ENCODE data around the gene COL6A2.
"Not testable (repeated sequence)": the region's sequence is repeated elsewhere in the genome, so short reads cannot be mapped to it uniquely, and the experiment has no call there.

COL6A2 gene

DNA sequence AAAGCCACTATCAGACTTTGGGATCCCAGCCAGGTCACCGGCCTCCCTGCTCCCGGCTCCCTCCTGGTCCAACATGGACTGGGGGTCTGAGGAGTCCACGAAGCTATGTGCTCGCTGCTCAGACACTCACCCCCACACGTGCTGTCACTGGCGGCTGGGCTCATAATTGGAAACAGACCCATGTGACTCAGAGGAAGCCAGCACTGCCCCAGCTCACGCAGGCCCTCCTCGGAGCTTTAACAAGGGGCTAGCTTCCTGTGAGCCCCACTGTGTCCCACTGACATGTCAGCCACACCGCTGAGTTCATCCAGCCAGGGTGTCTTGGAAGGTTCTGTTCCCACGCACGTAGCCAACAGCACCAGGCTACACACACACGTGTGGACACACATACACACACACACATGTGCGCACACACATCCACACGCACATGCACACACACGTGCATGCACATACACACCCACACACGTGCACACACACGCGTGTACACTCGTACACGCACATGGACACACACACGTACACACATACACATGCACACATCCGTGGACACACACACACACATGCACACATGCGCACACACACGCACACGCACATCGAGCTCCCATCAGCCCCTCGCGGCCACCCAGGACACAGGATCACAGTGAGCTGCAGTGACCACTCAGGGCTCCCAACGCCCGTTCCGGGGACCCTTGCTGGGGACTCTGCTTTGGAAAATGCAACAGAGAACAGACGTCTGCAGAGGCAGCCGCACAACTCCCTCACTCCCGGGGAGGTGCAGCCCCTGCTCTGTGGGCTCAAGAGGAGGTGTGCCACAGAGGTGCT, 18.4 kb upstream of the COL6A2 start:
- DNase-seq = no peak

DNA sequence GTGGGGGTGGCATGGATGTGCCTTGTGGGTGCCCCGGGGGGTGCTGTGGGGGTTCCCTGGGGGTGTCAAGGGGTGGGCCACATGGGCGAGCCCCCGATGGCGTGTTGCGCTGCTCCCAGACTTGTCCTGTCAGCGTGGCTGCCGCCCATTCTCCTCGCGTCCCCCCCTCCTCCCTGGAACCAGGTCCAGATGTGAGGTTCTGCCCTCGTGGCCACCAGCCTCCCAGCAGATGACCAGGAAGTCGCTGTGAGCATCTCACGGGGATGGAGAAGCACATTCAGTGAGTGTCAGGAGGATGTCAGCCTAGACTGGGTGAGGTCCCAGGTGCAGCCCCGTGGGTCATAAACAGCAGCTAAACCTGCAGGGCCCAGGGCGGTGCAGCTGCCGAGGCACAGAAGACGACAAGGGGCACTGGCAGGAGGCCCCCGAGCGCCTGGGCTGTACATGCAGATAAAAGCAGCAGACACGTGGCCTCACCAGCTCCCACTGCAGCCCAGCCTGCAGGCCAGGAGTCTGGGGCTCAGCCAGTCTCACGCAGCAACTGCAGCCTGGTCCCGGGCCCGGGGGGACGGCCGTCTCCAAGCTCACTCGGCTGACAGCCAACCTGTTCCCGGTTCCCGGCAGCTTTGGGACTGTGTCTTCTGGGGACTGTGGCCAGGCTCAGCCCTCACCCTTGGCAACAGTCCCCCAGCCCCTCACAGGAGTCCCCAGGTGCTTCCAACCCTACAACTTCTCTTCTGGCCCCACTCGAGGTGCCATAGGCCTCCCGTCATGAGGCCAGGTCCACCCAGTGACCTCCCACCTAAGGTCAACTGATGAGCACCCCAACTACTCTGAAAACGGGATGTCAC, 17.5 kb upstream of the COL6A2 start:
- no peak for DNase-seq

DNA sequence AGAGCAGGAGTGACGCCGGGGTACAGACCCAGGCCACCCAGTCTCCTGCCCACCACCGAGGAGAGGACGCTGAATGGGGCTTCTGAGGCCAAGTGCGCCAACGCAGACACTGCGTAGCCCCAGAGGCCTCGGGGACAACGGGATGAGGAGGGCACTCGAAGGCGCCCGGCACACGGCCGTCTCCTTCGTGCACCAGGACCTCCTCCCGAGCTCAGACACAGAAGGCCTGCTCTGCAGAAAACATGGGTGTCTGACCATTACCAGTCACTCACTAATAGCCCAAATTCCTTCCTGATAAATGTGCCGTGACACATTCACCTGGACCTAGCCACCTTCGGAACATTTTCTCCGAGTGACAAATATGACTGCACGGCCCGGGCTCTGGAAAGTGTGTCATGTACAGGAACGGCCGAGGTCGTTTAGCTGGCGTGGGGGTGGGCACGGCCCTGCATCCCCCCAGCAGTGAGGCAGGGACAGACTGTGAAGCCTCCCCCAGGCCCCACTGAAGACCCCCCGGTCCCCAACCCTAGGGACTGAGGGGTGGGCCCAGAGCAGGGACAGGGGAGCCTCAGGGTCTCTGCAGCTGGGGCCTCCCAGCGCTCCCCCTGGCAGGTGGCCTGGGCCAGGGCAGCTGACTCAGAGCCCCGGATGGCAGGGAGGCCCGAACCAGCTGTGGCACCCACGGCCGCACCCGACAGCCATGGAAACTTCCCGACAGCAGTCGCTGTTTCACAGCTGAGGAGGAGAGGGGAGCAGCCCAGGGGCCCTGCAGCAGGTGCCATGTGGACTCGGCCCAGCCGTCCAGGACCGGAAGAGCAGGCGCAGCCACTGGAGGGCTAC, 16.7 kb upstream of the COL6A2 start:
- no peak for DNase-seq

DNA sequence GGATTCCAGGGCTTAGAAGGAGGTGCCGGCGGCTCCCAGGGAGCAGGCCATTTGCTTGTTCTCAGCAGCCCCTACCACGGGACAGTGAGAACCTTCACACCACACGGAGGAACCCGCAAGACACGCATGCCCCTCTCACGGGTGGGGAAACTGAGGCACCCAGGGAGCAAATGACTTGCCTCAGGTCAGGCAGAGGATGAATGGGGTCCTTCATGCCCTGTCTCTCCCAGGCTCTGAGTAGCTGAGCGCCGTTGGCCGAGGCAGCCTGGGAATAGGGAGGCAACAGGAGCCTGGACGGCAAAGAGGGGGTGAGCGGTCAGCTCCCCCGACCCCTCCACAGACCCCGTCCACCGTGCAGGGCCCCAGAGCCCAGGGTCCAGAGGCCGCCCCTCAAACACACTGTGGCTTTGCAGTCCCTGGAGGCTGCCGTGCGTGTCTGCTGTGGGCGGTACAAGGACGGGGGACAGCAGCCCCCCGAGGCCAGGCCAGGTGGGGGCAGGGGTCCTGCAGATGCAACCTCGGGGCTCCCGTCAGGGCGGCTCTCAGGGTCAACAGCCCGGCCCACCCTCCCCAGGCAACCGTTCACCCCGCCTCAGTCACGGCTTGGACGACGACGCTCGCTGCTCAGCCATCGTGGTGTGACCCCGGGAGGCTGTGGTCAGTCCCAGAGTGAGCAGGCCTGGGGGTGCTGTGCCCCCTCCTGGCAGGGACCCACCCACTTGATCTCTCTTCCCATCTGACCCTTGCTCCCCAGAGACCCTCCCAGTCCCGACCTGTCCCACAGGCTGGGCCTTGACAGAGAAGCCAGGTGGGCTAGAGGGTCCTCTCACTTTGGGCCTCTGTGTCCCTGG, 15.8 kb upstream of the COL6A2 start:
- DNase-seq = no peak

DNA sequence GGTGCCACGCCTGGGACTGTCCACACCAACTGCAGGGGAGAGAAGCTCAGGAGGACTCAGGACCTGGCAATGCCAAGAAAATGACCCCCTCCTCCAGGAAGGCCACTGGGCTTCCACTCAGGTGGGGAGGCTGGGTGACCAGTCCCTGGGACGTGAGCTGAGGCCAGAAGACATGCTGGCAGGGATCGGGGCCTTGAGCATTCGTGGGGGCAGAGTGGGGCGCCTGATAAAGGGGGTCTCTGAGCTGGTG, 15.3 kb upstream of the COL6A2 start:
- no peak for DNase-seq

DNA sequence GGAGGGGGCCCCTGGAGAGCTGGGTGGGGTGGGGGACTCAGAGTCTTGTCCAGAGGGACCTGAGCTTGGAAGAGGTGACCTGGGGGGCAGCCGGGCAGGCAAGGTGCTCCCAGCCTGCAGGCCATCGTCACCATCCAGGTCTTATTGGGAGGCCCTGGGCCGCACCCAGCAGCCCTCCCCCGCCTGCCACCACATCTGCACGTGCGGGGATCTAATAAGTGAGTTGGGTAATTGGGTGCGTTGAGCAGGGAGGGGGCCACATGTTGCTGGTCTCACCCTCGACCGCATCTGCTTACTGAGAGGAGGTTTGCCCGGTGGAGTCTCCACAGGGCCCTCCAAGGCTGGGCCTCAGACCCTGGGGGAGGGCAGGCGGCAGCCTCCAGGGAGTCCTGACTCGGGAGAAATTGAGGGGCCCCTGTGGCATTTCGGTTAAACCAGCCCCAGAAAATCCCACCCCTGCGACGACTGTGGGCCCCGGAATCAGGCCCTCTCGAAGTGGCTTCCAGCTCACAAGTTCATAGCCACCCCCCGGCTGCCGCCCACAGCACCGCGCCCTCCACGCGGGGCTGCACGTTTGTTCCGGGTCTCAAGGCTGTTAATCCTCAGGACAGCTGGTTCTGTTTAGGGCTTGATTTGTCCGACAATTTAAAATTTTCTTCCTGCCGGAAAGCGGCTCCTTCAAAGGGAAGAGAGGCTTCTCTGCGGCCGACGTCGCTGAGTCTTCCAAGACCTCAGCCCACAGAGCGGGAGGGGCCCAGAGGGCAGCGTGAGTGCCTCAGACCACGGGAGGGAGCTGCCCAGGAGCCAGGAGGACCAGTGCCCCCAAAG, 14.7 kb upstream of the COL6A2 start:
- DNase-seq = no peak

DNA sequence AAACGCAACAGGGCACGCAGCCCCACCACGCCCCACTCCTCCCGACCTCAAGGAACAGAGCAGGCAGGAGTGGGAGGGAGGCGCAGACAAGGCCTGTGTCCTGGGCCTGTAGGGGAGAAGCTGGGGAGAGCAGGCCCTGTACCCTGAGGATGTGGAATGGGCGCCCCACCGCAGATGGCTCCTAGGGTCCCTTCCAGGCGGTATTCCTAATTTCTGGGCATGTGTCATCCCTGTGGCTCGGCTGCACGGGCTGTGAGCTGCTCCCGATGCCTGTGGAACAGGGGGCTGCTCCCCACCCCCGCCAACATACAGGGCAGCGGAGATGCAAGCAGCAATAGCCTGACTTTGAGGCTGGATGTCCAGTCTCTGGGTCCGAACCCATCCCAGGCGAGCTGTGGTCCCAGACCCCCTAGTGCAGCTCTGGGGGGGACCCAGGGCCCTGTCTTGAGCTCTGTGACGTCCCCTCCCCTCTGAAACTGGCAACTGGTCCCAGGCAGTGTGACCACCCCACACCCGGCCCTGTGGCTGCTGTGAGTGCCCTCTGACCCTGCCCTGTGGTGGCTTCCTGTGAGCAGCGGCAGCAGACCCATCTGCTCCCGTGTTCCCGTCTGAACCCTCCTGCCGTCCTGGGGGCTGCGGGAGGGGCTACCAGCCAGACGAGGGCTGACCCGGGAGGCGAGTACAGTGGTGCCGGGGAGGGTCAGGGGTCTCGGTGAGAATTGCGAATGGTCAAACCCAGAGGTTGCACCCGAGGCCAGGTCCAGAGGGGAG, 13.9 kb upstream of the COL6A2 start:
- DNase-seq = no peak

DNA sequence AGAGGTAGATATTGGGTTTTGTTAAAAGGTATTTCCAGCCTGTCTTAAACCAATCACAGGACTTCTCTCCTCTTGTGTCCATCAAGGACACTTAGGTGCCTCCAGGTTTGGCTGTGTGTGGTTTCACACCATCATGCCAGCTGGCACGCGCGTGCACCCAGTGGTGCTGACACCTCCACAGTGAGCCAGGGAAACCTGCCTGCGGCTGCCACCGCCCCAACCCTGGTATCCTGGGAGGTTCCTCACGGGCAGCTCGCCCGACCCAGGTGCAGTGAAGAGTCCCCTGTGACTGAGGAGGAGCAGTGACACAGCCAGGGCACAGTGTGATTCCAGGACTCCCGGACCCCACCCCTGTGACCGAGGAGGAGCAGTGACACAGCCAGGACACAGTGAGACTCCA, 13.2 kb upstream of the COL6A2 start:
- no peak for DNase-seq

DNA sequence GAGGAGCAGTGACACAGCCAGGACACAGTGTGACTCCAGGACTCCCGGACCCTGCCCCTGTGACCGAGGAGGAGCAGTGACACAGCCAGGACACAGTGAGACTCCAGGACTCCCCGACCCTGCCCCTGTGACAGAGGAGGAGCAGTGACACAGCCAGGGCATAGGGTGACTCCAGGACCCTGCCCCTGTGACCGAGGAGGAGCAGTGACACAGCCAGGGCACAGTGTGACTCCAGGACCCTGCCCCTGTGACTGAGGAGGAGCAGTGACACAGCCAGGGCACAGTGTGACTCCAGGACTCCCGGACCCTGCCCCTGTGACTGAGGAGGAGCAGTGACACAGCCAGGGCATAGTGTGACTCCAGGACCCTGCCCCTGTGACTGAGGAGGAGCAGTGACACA, 12.7 kb upstream of the COL6A2 start:
- DNase-seq = not testable (repeated sequence)

DNA sequence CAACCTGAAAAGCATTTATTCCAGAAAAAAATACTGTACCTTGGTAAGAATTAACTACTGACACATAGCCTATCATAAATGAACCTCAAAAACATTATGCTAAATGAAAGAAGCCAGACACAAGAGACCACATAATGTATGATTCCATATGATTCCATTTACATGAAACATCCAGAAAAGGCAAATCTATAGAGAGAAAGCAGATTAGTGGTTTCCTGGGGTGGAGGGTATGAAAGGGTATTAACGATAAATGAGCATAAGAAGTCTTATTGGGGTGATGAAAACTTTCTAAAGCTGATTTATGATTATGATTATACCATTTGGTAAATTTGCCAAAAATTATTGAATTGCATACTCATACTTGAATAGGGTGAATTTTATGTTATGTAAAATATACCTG, 10.3 kb upstream of the COL6A2 start:
- no peak for DNase-seq

DNA sequence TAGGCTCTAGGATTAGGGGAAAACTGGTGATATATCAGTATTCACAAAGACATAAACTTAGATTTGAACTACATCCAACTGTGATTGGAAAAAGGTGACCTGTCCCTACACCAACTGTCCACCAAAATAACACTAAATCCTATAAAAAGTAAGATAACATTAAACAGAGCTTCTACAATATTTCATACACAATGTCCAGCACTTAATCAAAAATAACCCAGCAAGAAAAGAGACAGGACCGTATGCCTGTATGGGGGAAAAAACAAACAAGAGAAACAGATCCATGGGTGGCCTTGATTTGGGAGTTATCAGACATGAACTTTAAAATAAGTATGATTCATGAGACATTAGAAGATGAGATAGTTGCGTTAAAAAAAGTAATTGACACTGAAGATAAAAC, 9.7 kb upstream of the COL6A2 start:
- no peak for DNase-seq

DNA sequence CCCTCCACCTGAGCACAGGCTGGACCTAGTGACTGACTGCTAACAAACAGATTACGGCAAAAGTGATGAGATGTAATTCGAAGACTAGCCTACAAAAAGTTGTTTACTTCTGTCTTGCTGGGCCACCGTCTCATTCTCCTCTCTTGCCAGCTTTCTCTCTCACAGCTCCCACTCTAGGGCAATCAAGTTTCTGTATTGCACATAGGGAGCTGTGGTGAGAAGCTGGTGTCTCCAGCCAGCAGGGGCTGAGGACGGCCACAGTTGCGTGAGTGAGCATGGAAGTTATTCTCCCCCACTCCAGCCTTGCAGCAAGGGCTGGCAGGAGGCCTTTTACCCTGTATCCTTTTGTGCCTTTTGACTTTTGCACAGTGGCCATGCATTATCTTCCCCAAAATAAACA, 8.6 kb upstream of the COL6A2 start:
- no peak for DNase-seq

DNA sequence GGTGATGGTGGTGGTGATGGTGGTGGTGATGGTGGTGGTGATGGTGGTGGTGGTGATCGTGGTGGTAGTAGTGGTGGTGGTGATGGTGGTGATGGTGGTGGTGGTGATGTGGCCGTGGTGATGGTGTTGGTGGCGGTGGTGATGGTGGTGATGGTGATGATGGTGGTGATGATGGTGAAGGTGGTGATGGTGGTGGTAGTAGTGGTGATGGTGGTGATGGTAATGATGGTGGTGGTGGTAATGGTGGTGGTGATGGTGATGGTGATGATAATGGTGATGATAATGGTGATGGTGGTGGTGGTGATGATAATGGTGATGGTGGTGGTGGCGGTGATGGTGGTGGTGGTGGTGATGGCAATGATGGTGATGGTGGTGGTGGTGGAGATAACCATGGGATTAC, 6.8 kb upstream of the COL6A2 start:
- DNase-seq = no peak

DNA sequence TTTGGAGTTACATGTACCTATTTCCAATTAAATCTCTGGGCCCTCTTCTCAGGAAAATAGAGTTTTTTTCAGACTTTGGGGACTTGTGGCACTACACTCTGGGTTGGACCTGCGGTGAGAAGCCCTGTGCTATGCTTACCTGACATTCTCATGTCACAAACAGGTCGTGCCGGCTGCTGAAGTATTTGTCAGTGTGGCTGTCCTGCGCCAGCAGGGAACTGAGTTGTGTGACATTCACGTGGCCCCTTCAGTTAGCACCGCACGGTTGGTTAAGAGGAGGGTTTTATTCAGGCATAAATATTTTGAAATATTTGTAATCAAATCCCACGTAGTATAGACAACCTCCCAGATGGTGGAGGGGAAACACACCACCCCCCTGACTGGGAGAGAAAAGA, 6.3 kb upstream of the COL6A2 start:
- no peak for DNase-seq

DNA sequence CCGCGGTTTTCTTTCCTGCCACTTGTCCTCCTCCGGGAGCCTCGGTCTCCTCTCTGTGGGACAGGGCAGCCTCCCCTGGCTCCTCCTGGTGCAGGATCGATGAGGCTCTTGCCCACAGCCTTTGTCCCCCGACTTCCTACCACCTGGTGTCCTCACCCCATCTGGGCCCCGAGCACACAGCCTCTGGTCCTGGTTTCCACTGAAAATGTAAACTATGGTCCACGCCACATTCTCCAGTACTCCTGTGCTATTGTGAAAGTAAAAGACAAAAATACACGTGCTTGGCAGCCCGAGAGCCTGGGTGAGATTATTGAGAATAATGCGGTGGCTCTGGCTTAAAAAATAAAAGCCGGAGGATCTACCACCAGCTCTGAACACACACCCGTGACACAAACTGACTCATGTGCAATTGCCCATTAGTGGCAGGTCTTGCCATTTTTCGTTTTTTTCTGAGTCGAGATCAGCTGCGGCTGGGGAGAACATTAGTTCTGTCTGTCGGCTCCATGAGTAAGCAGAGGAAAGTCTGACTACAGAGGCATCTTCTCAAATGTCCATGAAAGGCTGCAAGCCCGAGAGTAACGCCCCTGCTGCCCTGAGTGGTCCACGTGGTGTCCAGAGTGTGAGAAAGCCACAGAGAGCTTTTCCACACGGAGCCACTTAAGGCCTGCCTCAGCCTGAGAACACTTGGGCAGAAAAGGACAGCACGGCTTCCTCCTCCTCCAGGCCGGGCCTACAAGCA, 5.7 kb upstream of the COL6A2 start:
- no peak for DNase-seq

DNA sequence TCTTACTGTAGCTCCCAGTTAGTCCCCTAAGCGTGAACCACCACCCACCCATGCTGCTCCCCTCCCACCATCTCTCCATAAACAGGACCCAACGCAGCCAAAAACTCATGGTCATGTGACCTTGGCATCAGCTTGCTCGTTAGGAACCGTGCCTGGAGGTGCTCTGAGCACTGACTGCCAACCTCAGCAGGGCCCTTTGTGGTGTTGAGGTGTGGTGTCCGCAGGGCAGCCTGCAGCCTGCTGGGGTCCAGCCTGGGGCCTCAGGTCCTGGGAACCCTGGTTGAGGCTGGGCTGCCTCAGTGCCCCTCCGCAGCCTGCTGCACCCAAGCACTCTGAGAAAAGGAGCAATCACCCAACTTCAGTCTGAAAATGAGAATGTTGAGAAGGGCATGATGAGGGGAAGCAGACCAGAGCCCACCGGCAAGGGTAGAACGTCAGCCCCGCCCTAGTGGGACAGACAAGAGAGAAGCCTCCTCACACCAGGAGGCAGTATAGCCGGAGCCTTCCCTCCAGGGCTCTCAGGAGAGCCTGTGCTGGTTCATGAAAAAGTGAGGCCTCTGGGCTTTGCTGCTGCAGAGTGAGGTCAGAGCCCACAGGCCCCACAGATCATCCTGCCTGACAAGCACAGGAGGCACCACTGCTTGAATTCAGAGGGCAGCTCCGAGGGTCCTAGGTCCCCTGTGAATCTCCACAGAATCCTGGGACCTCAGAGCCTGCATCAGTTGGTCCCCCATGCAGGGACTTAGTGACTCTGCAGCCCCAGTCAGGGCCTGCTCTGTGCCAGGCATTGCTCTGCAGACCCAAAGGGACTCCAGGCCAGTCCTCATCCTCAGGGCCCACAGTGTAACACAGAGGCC, 4.9 kb upstream of the COL6A2 start:
- DNase-seq = no peak

DNA sequence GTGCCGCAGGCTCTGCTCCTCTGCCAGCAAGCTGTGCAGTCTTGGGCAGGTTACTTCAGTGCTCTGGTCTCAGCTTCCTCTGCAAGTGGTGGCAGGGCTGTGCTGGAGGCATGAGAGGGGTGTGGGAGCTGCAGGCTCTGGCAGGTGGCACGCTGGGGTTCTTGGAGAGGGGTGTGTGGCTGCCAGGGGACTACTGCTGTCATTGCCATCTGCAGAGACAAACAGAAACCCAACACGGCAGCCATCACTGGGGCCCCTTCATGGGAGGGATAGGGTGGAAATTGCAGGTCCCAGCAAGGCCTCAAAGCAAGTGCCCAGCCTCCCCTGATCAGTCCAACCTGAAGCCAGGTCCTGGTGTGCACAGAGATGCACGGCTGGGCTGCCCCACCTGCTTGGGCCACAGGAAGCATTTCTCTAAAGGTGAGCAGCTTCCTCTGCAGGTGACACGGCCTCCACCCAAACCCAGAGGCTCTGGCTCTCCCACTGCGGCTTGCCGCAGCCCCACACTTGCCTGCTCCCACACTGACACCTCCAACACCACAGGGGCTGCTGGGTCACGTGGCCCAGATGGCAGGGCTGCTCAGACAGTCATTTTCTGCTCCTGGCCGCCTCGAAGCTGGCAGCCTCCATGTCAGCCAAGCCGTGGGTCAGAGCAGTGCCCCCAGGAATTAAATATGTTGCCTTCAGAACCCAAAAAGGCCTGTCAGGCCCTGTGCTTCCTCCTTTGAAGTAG, 4.1 kb upstream of the COL6A2 start:
- no peak for DNase-seq

DNA sequence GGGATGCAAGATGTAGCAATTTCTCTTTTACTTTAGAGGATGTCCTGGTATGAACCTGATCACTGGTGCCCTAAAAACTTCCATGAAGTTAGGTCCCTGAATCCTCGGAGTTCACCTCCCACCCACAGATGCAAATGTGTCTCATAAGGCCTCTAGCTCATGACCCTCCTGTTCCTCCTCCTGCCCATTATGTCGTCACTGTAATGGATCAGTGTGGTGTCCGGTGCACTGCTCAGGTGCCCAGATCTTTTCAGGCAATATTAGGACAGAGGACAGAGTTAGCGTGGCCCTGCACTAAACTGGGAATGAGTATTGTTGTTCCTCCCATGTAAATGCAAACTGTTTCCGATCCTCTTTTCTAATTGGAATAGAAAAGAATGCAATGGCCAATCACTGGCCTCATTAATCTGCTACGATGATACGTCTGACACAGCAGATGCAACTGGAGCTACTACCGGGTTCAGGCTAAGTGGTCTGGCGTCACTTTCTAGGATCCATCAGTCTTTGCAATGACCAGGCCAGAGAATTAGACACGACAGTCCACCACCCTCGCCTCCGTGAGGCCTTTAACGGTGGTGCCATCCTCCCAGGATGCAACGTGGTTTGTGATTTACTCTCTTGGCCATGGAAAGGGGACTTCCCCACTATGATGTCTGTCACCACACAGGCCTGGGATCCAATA, 3.4 kb upstream of the COL6A2 start:
- DNase-seq = no peak
